H1 (cell line): Measurements from ENCODE around the gene MLEC.

ENCODE experiments used
- CEBPB ChIP-seq: IDR thresholded peaks from 2 replicates; pipeline ENCODE4 v1.6.1; 2012; ENCODE audit warnings: low read depth, low read length
- EP300 ChIP-seq, 2 experiments: IDR thresholded peaks; 1 replicate in 1 of 2; 2 replicates in 1 of 2; pipeline ENCODE4 v1.6.1; 2011 to 2012; ENCODE audit warnings: low read depth in 2 of 2, low read length in 2 of 2, mild to moderate bottlenecking in 2 of 2, borderline replicate concordance in 1 of 2, inconsistent platforms in 1 of 2, moderate library complexity in 1 of 2
- NRF1 ChIP-seq: IDR thresholded peaks from 2 replicates; pipeline ENCODE4 v1.6.1; 2011; ENCODE audit warnings: mild to moderate bottlenecking, low read depth, low read length, improper control_type of control experiment
- POLR2AphosphoS5 ChIP-seq: IDR thresholded peaks from 2 replicates; pipeline ENCODE4 v1.6.1; 2011; ENCODE audit warnings: low read depth, low read length
- RFX5 ChIP-seq: IDR thresholded peaks from 2 replicates; pipeline ENCODE4 v1.6.1; 2011; ENCODE audit warnings: low read depth, low read length, improper control_type of control experiment, borderline replicate concordance
- TF ChIP-seq, protein P1 (sequence below), 3 experiments: IDR thresholded peaks; 1 replicate in 2 of 3; 2 replicates in 1 of 3; pipeline versions ENCODE4 v1.5.1 to v1.6.1; 2011; ENCODE audit warnings: low read length in 3 of 3, mild to moderate bottlenecking in 3 of 3, inconsistent platforms in 2 of 3, low read depth in 1 of 3, moderate library complexity in 1 of 3; ENCODE audit not compliant: insufficient read depth in 1 of 3; ENCODE audit errors: control extremely low read depth in 1 of 3

DNA sequence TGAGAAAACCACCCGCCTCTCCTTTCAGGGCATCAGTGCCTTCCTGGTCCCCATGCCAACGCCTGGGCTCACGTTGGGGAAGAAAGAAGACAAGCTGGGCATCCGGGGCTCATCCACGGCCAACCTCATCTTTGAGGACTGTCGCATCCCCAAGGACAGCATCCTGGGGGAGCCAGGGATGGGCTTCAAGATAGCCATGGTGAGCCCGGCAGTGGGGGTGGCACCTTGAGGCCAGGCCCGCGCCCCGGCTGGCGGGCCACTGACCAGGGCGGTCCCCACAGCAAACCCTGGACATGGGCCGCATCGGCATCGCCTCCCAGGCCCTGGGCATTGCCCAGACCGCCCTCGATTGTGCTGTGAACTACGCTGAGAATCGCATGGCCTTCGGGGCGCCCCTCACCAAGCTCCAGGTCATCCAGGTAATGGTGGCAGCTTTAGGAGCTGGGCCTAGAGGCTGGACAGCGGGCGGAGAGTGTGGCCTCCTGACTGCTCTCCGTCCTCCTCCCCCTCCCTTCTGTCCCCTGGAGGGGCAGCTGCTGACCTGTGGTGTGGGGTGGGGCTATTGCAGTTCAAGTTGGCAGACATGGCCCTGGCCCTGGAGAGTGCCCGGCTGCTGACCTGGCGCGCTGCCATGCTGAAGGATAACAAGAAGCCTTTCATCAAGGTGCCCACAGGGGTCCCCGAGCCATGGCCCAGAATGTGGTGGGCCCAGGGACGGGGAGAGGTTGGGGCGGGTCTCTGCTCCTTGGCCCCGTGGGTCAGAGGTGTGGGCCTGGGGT, 51.5 kb downstream of the MLEC start:
- TF ChIP-seq RFX5 (no peak), CEBPB (no peak), NRF1 (no peak), POLR2AphosphoS5 (no peak), EP300 (IDR thresholded peaks at IDR 0.05; ENCODE audit: borderline replicate concordance in 1 of 2, low read depth in 2 of 2, low read length in 2 of 2) (no peak)
- TF ChIP-seq, protein P1, sequence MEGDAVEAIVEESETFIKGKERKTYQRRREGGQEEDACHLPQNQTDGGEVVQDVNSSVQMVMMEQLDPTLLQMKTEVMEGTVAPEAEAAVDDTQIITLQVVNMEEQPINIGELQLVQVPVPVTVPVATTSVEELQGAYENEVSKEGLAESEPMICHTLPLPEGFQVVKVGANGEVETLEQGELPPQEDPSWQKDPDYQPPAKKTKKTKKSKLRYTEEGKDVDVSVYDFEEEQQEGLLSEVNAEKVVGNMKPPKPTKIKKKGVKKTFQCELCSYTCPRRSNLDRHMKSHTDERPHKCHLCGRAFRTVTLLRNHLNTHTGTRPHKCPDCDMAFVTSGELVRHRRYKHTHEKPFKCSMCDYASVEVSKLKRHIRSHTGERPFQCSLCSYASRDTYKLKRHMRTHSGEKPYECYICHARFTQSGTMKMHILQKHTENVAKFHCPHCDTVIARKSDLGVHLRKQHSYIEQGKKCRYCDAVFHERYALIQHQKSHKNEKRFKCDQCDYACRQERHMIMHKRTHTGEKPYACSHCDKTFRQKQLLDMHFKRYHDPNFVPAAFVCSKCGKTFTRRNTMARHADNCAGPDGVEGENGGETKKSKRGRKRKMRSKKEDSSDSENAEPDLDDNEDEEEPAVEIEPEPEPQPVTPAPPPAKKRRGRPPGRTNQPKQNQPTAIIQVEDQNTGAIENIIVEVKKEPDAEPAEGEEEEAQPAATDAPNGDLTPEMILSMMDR (IDR thresholded peaks at IDR 0.05; ENCODE audit: control extremely low read depth in 1 of 3, insufficient read depth in 1 of 3, low read depth in 1 of 3, low read length in 3 of 3) = no peak
